ENCODE results near the gene NPAS3. TPM values are rescaled to one million over a fixed set of nuclear protein-coding genes. Genes with fewer than 3 reads are reported as not detected.

The NPAS3 gene
- total and polyA plus RNA-seq, 2 donors (not counting 3 experiments of a cell fraction or from before 2014, with no cell fraction given), result 0.10 to 0.13 TPM

- ChIA-PET CTCF (interaction anchor here (1.2 kb wide), 1 partner anchor 24 kb away, joined by 4 read pairs; no protein-coding TSS in a partner anchor), POLR2A (no interaction called here)
- DNase-seq (ENCODE audit: low read depth, low spot score) (no peak), FAIRE-seq (no peak)
- no peaks in the 10 kb centered on the region for H3K9me1 ChIP-seq (replicated peaks; ENCODE audit: control insufficient read depth, extremely low read depth, insufficient read depth, low read length)
- no peaks in the 10 kb centered on the region for H3K9me3 ChIP-seq (replicated peaks; ENCODE audit: control insufficient read depth, insufficient read depth, low read length)
- no peaks in the 10 kb centered on the region for H3K4me1 ChIP-seq (ENCODE audit: control insufficient read depth, extremely low read depth, insufficient read depth, low read length)
- no peak overlapping the region for H3K27ac ChIP-seq (ENCODE audit: insufficient read depth, low read depth, low read length)
- no peaks in the 10 kb centered on the region for H3K79me2 ChIP-seq (ENCODE audit: control insufficient read depth, insufficient read depth, low read length)
- no peak for TF ChIP-seq JUN (IDR thresholded peaks at IDR 0.05; ENCODE audit: borderline replicate concordance, insufficient read depth, insufficient read length, low read depth)
- TF ChIP-seq EZH2 (IDR thresholded peaks at IDR 0.05; ENCODE audit: borderline replicate concordance, low read depth, low read length, severe bottlenecking), result no peak
- no peaks in the 10 kb centered on the region for H3K27me3 ChIP-seq (ENCODE audit: control insufficient read depth in 2 of 2, insufficient read depth in 2 of 2, low read length in 2 of 2)
- intact Hi-C loops (cut with micrococcal nuclease) (no loop called here), dilution Hi-C loops (cut with MboI; ENCODE audit: extremely low pct_ligation_motif_present, low sequenced_read_pairs) (no loop called here)
- BruUV-seq (replicated peaks), result no TSS peak
- no peaks in the 10 kb centered on the region for H4K20me1 ChIP-seq (replicated peaks; ENCODE audit: control insufficient read depth, extremely low read depth, insufficient read depth, low read length)
- H3K9ac ChIP-seq (replicated peaks; ENCODE audit: extremely low read depth, insufficient read depth, low read length), result no peak overlapping the region
- H3K4me2 ChIP-seq (ENCODE audit: insufficient read depth, low read length), result no peak overlapping the region
- H3K36me3 ChIP-seq (ENCODE audit: control insufficient read depth in 2 of 2, extremely low read depth in 1 of 2, insufficient read depth in 2 of 2, low read length in 2 of 2), result no peaks in the 10 kb centered on the region
- H2AFZ ChIP-seq (ENCODE audit: low read depth, low read length), result no peak overlapping the region
- no peak overlapping the region for H3K4me3 ChIP-seq (replicated peaks in 1 of 3; ENCODE audit: insufficient read depth in 1 of 3, low read depth in 1 of 3, low read length in 3 of 3)
Measured at GRCh38 chr14:33700052-33700451, 761.4 kb downstream of the NPAS3 start.

GRCh38 chr14:33702293-33702692, 763.6 kb downstream of the NPAS3 start:
- DNase-seq (ENCODE audit: low read depth, low spot score) (no peak), FAIRE-seq (no peak)
- H3K4me1 ChIP-seq (ENCODE audit: control insufficient read depth, extremely low read depth, insufficient read depth, low read length), result no peaks in the 10 kb centered on the region
- no peak overlapping the region for H3K27ac ChIP-seq (ENCODE audit: insufficient read depth, low read depth, low read length)
- no peak overlapping the region for H2AFZ ChIP-seq (ENCODE audit: low read depth, low read length)
- POLR2A ChIA-PET, result no interaction called here
- no peaks in the 10 kb centered on the region for H3K9me1 ChIP-seq (replicated peaks; ENCODE audit: control insufficient read depth, extremely low read depth, insufficient read depth, low read length)
- intact Hi-C loops (cut with micrococcal nuclease) (no loop called here), dilution Hi-C loops (cut with MboI; ENCODE audit: extremely low pct_ligation_motif_present, low sequenced_read_pairs) (no loop called here)
- CTCF ChIA-PET, result no interaction called here
- BruUV-seq (replicated peaks), result no TSS peak
- H3K4me3 ChIP-seq (replicated peaks in 1 of 3; ENCODE audit: insufficient read depth in 1 of 3, low read depth in 1 of 3, low read length in 3 of 3), result no peak overlapping the region
- H3K4me2 ChIP-seq (ENCODE audit: insufficient read depth, low read length), result no peak overlapping the region
- no peak overlapping the region for H3K9ac ChIP-seq (replicated peaks; ENCODE audit: extremely low read depth, insufficient read depth, low read length)
- TF ChIP-seq POLR2AphosphoS5 (IDR thresholded peaks at IDR 0.05; ENCODE audit: insufficient read depth, low read depth, low read length) (no peak), JUN (IDR thresholded peaks at IDR 0.05; ENCODE audit: borderline replicate concordance, insufficient read depth, insufficient read length, low read depth) (no peak), FOS (IDR thresholded peaks at IDR 0.05; ENCODE audit: borderline replicate concordance, insufficient read depth, low read length) (no peak), MYC (IDR thresholded peaks at IDR 0.05; ENCODE audit: low read depth, low read length) (no peak), POLR2A (IDR thresholded peaks at IDR 0.05; ENCODE audit: low read depth, low read length) (no peak), GATA2 (IDR thresholded peaks at IDR 0.05; ENCODE audit: insufficient read depth, insufficient read length, low read depth, low read length) (no peak), EZH2 (IDR thresholded peaks at IDR 0.05; ENCODE audit: borderline replicate concordance, low read depth, low read length, severe bottlenecking) (no peak)
- TF ChIP-seq, protein P1, sequence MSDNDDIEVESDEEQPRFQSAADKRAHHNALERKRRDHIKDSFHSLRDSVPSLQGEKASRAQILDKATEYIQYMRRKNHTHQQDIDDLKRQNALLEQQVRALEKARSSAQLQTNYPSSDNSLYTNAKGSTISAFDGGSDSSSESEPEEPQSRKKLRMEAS (IDR thresholded peaks at IDR 0.05; ENCODE audit: insufficient read depth, insufficient read length), result no peak
- TF ChIP-seq, protein P2, sequence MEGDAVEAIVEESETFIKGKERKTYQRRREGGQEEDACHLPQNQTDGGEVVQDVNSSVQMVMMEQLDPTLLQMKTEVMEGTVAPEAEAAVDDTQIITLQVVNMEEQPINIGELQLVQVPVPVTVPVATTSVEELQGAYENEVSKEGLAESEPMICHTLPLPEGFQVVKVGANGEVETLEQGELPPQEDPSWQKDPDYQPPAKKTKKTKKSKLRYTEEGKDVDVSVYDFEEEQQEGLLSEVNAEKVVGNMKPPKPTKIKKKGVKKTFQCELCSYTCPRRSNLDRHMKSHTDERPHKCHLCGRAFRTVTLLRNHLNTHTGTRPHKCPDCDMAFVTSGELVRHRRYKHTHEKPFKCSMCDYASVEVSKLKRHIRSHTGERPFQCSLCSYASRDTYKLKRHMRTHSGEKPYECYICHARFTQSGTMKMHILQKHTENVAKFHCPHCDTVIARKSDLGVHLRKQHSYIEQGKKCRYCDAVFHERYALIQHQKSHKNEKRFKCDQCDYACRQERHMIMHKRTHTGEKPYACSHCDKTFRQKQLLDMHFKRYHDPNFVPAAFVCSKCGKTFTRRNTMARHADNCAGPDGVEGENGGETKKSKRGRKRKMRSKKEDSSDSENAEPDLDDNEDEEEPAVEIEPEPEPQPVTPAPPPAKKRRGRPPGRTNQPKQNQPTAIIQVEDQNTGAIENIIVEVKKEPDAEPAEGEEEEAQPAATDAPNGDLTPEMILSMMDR (IDR thresholded peaks at IDR 0.05; ENCODE audit: extremely low read depth in 1 of 2, insufficient read depth in 1 of 2, low read depth in 1 of 2, low read length in 2 of 2), result no peak
- no peaks in the 10 kb centered on the region for H3K9me3 ChIP-seq (replicated peaks; ENCODE audit: control insufficient read depth, insufficient read depth, low read length)
- no peaks in the 10 kb centered on the region for H3K27me3 ChIP-seq (ENCODE audit: control insufficient read depth in 2 of 2, insufficient read depth in 2 of 2, low read length in 2 of 2)
- no peaks in the 10 kb centered on the region for H3K36me3 ChIP-seq (ENCODE audit: control insufficient read depth in 2 of 2, extremely low read depth in 1 of 2, insufficient read depth in 2 of 2, low read length in 2 of 2)
- H3K79me2 ChIP-seq (ENCODE audit: control insufficient read depth, insufficient read depth, low read length), result no peaks in the 10 kb centered on the region
- no peaks in the 10 kb centered on the region for H4K20me1 ChIP-seq (replicated peaks; ENCODE audit: control insufficient read depth, extremely low read depth, insufficient read depth, low read length)

Measured in endothelial cell of umbilical vein (primary cell).